PC-3 (cell line): ENCODE data around the gene SEMA4A. TPM values are rescaled to one million over a fixed set of nuclear protein-coding genes. Genes with fewer than 3 reads are reported as not detected.
"Not testable (repeated sequence)": the region's sequence is repeated elsewhere in the genome, so short reads cannot be mapped to it uniquely, and the experiment has no call there.

Experiments
- ATAC-seq: fragments of 200-7000 bp; cut with Tn5 transposase; 2 replicates; pipeline ENCODE4 v1.9.1; 2020; ENCODE audit warnings: mild to moderate bottlenecking, moderate library complexity
- BruUV-seq: library from RNA; stranded (reverse); fragments of 400-500 nt; replicated peaks from 2 replicates; lab custom pipeline; 2021; lab: Mats Ljungman, UMichigan
- CTCF ChIA-PET: fragments of 300-600 bp; sonication (Branson Sonifier 250); formaldehyde crosslinking; loops from one replicate; lab custom pipeline; 2022; ENCODE audit warnings: antibody characterized with exemption; lab: Charles Lee
- POLR2A ChIA-PET: fragments of 300-600 bp; sonication (Branson Sonifier 250); formaldehyde crosslinking; loops from one replicate; lab custom pipeline; 2022; ENCODE audit warnings: antibody characterized with exemption; ENCODE audit not compliant: unreplicated experiment; lab: Charles Lee
- DNase-seq: peaks from one replicate; pipeline ENCODE4 v3.0.0-alpha.2; 2015
- H2AFZ ChIP-seq: fragments of 300-600 bp; sonication (generic); 2 replicates; pipeline ENCODE4 v1.6.0; 2016; ENCODE audit warnings: antibody characterized with exemption, low read length
- H3F3A ChIP-seq: fragments of 300-600 bp; sonication (generic); one replicate; pipeline ENCODE4 v1.6.0; 2017; ENCODE audit warnings: antibody characterized with exemption, low read length, control low read depth, mild to moderate bottlenecking; ENCODE audit not compliant: unreplicated experiment
- H3K27ac ChIP-seq: fragments of 300-600 bp; sonication (generic); 2 replicates; pipeline ENCODE4 v1.5.1; 2016; ENCODE audit warnings: mild to moderate bottlenecking, low read length
- H3K27me3 ChIP-seq: fragments of 300-600 bp; sonication (generic); 2 replicates; pipeline ENCODE4 v1.6.1; 2016; ENCODE audit warnings: low read length, mixed read lengths
- H3K36me3 ChIP-seq: fragments of 300-600 bp; sonication (generic); 2 replicates; pipeline ENCODE4 v1.6.1; 2016; ENCODE audit warnings: low read depth, mixed run types, low read length, mixed read lengths
- H3K4me1 ChIP-seq: fragments of 300-600 bp; sonication (generic); 2 replicates; pipeline ENCODE4 v1.5.1; 2016; ENCODE audit warnings: low read length; ENCODE audit not compliant: insufficient read depth
- H3K4me2 ChIP-seq: fragments of 300-600 bp; sonication (generic); 2 replicates; pipeline ENCODE4 v1.6.0; 2016; ENCODE audit warnings: low read length
- H3K4me3 ChIP-seq: fragments of 300-600 bp; sonication (generic); 2 replicates; pipeline ENCODE4 v1.5.1; 2016; ENCODE audit warnings: mild to moderate bottlenecking, low read length, mixed read lengths
- H3K79me2 ChIP-seq: fragments of 300-600 bp; sonication (generic); 2 replicates; pipeline ENCODE4 v1.6.1; 2017; ENCODE audit warnings: low read length, mixed read lengths
- H3K9ac ChIP-seq: fragments of 300-600 bp; sonication (generic); 2 replicates; pipeline ENCODE4 v1.6.0; 2016; ENCODE audit warnings: mild to moderate bottlenecking, low read length
- H3K9me2 ChIP-seq: fragments of 300-600 bp; sonication (generic); replicated peaks from 2 replicates; pipeline ENCODE4 v1.6.1; 2016; ENCODE audit warnings: mixed run types, low read length, mixed read lengths
- H3K9me3 ChIP-seq: fragments of 300-600 bp; sonication (generic); 2 replicates; pipeline ENCODE4 v1.6.1; 2016; ENCODE audit warnings: low read length, mixed read lengths
- H4K20me1 ChIP-seq: fragments of 300-600 bp; sonication (generic); 2 replicates; pipeline ENCODE4 v1.6.1; 2016; ENCODE audit warnings: low read length, mixed read lengths
- CTCF ChIP-seq: fragments of 300-600 bp; sonication (generic); conservative IDR thresholded peaks from 2 replicates; pipeline ENCODE4 v1.5.1; 2017; ENCODE audit warnings: antibody characterized with exemption, low read depth, mild to moderate bottlenecking, low read length
- EZH2 ChIP-seq: fragments of 300-600 bp; sonication (generic); IDR thresholded peaks from one replicate; pipeline ENCODE4 v1.6.1; 2017; ENCODE audit warnings: antibody characterized with exemption, mild to moderate bottlenecking, low read length; ENCODE audit not compliant: unreplicated experiment
- EZH2phosphoT487 ChIP-seq: fragments of 300-600 bp; sonication (generic); IDR thresholded peaks from 2 replicates; pipeline ENCODE4 v1.6.1; 2018; ENCODE audit warnings: mild to moderate bottlenecking, antibody characterized with exemption, low read length, borderline replicate concordance
- intact Hi-C: fragments of 100-400 bp; cut with micrococcal nuclease; formaldehyde crosslinking; loops from 2 replicates; pipeline ENCODE4 v1.9.0; 2023
- total RNA-seq: library from RNA; depleted of rRNA; stranded (reverse); fragments of >200 nt; gene quantifications from 2 replicates; pipeline ENCODE4 v1.2.3, GENCODE V29; 2014

The SEMA4A gene
- total RNA-seq, 1 experiment from 2014 or later = 5.8 TPM

GRCh38 chr1:156182010-156182779, 28.8 kb downstream of the SEMA4A start:
- POLR2A ChIA-PET, ATAC-seq, BruUV-seq: not testable (repeated sequence)

GRCh38 chr1:156186347-156187177, 33.2 kb downstream of the SEMA4A start:
- H3K27ac ChIP-seq, H3K79me2 ChIP-seq, H3K27me3 ChIP-seq, H3F3A ChIP-seq, CTCF ChIA-PET, intact Hi-C loops, BruUV-seq, H2AFZ ChIP-seq, H3K9me3 ChIP-seq, DNase-seq, H3K9me2 ChIP-seq, H3K4me1 ChIP-seq, ATAC-seq, H4K20me1 ChIP-seq, H3K4me3 ChIP-seq, H3K4me2 ChIP-seq, H3K9ac ChIP-seq, H3K36me3 ChIP-seq, POLR2A ChIA-PET: not testable (repeated sequence)

More at GRCh38 chr1:156182010-156182779, 28.8 kb downstream of the SEMA4A start:
- intact Hi-C loops, H3K4me1 ChIP-seq, DNase-seq, H3K27me3 ChIP-seq, H3K9me3 ChIP-seq, H3K9ac ChIP-seq, H3K9me2 ChIP-seq, H3K79me2 ChIP-seq, H2AFZ ChIP-seq, H3K4me3 ChIP-seq, H3K36me3 ChIP-seq, H3K27ac ChIP-seq, H4K20me1 ChIP-seq, H3K4me2 ChIP-seq, CTCF ChIA-PET, H3F3A ChIP-seq: not testable (repeated sequence)

GRCh38 chr1:156190265-156190664, 36.9 kb downstream of the SEMA4A start:
- CTCF ChIA-PET, ATAC-seq, H3K27ac ChIP-seq, H3K9me3 ChIP-seq, H4K20me1 ChIP-seq, intact Hi-C loops, DNase-seq, H3K4me3 ChIP-seq, POLR2A ChIA-PET, H3K36me3 ChIP-seq, H2AFZ ChIP-seq, H3K9me2 ChIP-seq, BruUV-seq, H3K4me1 ChIP-seq, H3K27me3 ChIP-seq, H3F3A ChIP-seq, H3K4me2 ChIP-seq, H3K9ac ChIP-seq: not testable (repeated sequence)
- peaks cover 19% of the 10 kb centered on the region for H3K79me2 ChIP-seq

DNA sequence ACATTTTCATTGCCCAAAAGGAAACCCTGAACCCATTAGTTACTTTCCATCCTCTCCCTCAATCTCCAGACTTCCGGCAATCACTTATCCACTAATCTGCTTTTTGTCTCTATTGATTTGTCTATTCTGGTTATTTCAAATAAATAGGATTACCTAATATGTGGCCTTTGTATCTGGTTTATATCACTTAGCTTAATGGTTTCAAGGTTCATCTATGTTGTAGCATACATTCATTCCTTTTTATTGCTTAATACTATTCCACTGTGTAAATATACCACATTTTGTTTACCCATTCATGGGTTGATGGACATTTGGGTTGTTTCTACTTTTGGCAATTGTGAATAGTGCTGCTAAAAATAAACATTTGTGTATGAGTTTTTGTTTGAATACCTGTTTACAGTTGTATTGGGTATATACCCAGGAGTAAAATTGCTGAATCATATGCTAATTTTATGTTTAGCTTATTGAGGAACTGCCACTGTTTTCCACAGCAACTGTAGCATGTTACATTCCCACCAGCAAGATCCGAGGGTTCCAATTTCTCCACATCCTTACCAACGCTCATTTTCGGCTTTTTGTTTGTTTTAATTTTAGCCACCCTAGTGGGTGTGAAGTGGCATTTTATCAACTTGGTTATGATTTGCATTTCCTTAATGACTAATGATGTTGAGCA, 38.0 kb downstream of the SEMA4A start:
- no peak overlapping the region for H3K4me2 ChIP-seq
- TF ChIP-seq EZH2 (no peak), CTCF (no peak), EZH2phosphoT487 (no peak)
- no peak overlapping the region for H2AFZ ChIP-seq
- no peaks in the 10 kb centered on the region for H3F3A ChIP-seq
- peaks cover 6% of the 10 kb centered on the region for H3K4me1 ChIP-seq
- ChIA-PET CTCF (no interaction called here), POLR2A (no interaction called here)
- no peak overlapping the region for H3K4me3 ChIP-seq
- H3K36me3 ChIP-seq = peaks cover under 1% of the 10 kb centered on the region; the same call in 1 of the 2 replicates
- intact Hi-C loops = no loop called here
- no peaks in the 10 kb centered on the region; the same call in 1 of the 2 replicates for H4K20me1 ChIP-seq
- no peak for ATAC-seq
- no peak for DNase-seq
- H3K27me3 ChIP-seq = no peaks in the 10 kb centered on the region
- H3K9me2 ChIP-seq = no peaks in the 10 kb centered on the region
- peaks cover 30% of the 10 kb centered on the region for H3K79me2 ChIP-seq
- H3K9ac ChIP-seq = no peak overlapping the region
- H3K9me3 ChIP-seq = no peaks in the 10 kb centered on the region
- H3K27ac ChIP-seq = no peak overlapping the region
- no TSS peak for BruUV-seq
